Measurements from ENCODE around the gene RER1. TPM values are rescaled to one million over a fixed set of nuclear protein-coding genes. Genes with fewer than 3 reads are reported as not detected.

Gene RER1
- total and polyA plus RNA-seq, 3 experiments from 2014 or later, result 166 to 222 (median 214) TPM

DNA sequence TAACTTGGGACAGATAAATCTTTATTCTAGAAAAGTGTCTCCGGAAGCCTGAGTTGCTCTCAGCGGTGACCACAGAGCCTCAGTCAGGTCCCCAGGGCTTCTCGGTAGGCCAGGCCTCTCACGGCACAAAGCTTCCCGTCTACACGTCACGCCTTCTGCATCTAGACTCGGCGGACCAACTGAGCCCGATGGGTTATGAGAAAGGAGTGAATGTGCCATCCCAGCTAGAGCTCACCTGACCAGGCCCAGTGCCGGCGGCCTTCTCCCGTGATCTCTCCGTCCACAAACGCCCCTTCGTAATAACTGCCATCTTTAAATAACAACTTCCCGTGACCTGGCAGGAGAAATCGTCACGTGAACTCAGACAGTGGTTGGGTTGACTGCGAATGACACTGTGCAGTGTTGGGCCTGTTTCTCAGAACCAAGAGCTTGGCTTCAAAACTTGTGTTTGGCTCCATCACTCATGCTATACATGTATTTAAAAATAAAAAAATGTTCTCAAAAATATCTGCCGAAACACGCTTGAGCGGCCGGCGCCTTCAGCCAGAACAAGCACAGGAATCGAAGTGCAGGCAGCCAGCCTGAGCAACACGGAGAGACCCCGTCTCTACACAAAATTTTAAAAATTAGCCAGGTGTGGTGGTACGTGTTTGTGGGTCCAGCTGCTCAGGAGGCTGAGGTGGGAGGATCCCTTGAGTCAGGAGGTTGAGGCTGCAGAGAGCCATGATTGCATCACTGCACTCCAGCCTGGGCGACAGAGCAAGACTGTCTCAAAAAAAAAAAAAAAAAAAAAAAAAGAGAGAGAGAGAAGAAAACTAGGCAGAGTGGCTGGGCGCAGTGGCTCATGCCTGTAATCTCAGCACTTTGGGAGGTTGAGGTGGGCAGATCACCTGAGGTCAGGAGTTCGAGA is 3.4 kb upstream of the RER1 start:
- peak overlapping the region in 1 of 7 donors; percentile 13 for H3K4me3 Mint-ChIP-seq
- H3K27me3 ChIP-seq (ENCODE audit: insufficient read depth, low read length, poor library complexity, severe bottlenecking), result no peaks in the 10 kb centered on the region
- H3K9me3 Mint-ChIP-seq, result no peaks in the 10 kb centered on the region
- H3K4me1 Mint-ChIP-seq, result peaks cover 14 to 26% (median 16%) of the 10 kb centered on the region in 3 donors
- no peaks in the 10 kb centered on the region for H3K27me3 Mint-ChIP-seq
- H3K36me3 ChIP-seq (ENCODE audit: insufficient read depth, low read length), result no peaks in the 10 kb centered on the region
- H3K4me3 ChIP-seq (ENCODE audit: low read length), result no peak overlapping the region
- H3K4me1 ChIP-seq (ENCODE audit: insufficient read depth, low read length), result peaks cover 19% of the 10 kb centered on the region
- no peak overlapping the region for H3K27ac ChIP-seq (ENCODE audit: low read depth, low read length)
- POLR2A ChIA-PET, result no interaction called here
- DNase-seq, result peak in 1 of 5 donors; percentile 37
- CTCF ChIA-PET, result interaction anchor here (1.0 to 4.6 kb wide), 3 partner anchors 189 to 193 kb away, joined by 4 to 22 read pairs (median 4); partner anchors contain the start of gene FAAP20
- no peak overlapping the region for H3K27ac Mint-ChIP-seq
- H3K36me3 Mint-ChIP-seq, result peaks cover 0 to 12% (median 0%) of the 10 kb centered on the region in 3 donors
- no peaks in the 10 kb centered on the region for H3K9me3 ChIP-seq (ENCODE audit: low read length)

DNA sequence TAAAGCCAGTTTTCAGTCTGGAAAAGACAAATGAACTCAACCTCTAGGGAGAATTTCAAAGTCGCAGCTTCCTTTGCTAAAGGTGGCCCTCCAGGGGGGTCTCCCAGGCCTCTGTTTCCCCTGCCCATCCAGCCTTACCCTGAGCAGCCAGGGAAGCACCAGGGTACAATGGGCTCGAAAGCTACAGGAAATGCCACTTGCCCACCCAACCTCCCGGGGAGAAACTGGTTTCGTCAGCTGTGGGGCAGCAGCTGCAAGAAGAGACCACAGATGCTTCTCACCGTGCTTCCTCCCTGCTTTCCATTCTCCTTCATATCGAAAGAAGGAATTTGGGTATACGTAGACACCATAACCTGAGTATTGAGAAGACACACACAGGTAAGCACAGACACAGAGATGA is 2.0 kb upstream of the RER1 start:
- peak overlapping the region in 6 of 7 donors; percentile 71 to 84 (median 78) for H3K4me3 Mint-ChIP-seq
- H3K27ac Mint-ChIP-seq, result peak overlapping the region in 3 of 8 donors; percentile 22 to 85 (median 75)
- Histone ChIP-seq H3K4me1 (ENCODE audit: insufficient read depth, low read length) (peaks cover 33% of the 10 kb centered on the region), H3K27me3 (ENCODE audit: insufficient read depth, low read length, poor library complexity, severe bottlenecking) (no peaks in the 10 kb centered on the region), H3K27ac (ENCODE audit: low read depth, low read length) (no peak overlapping the region), H3K4me3 (ENCODE audit: low read length) (no peak overlapping the region), H3K36me3 (ENCODE audit: insufficient read depth, low read length) (peaks cover 9% of the 10 kb centered on the region), H3K9me3 (ENCODE audit: low read length) (no peaks in the 10 kb centered on the region)
- H3K27me3 Mint-ChIP-seq, result no peaks in the 10 kb centered on the region
- H3K4me1 Mint-ChIP-seq, result peaks cover 23 to 40% (median 30%) of the 10 kb centered on the region in 3 donors
- CTCF ChIA-PET, result interaction anchor here (2.8 to 4.6 kb wide), 2 partner anchors 8 to 194 kb away, joined by 17 to 22 read pairs; partner anchors contain the start of gene FAAP20
- H3K9me3 Mint-ChIP-seq, result no peaks in the 10 kb centered on the region
- DNase-seq, result peak in 1 of 5 donors; percentile 27
- H3K36me3 Mint-ChIP-seq, result peaks cover 0 to 21% (median 0%) of the 10 kb centered on the region in 3 donors
- POLR2A ChIA-PET, result no interaction called here

DNA sequence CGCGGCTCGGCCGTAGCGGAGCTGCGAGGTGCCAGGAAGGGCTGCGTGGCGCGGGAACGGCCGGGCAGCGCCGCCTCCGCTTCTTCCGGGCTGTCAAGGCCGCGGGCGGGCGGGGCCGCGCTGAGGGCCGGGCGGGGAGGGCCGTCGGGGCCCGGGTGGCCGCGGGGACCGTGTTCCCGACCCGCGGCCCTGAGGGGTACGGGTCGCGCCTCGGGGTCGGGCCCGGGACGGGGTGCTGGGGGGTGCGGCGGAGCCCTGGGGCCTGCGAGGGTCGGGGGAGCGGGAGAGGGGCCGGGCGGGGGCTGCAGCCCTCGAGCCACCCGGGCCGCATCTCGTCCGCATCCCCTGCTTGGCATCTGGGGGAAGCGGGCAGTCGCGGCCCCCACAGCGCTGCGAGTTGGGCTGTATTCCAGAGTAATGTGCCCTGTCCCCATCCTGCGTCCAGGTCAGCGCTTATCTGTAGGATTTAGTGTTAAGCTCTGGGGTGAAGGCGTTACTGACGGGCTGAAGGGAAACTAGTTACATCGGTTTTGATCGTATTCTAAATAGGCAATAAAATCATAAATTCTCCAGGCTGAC is 379 bp downstream of the RER1 start:
- Histone ChIP-seq H3K9me3 (ENCODE audit: low read length) (no peaks in the 10 kb centered on the region), H3K4me3 (ENCODE audit: low read length) (peak overlapping the region; percentile 68), H3K27ac (ENCODE audit: low read depth, low read length) (peak overlapping the region; percentile 79), H3K4me1 (ENCODE audit: insufficient read depth, low read length) (peaks cover 34% of the 10 kb centered on the region), H3K36me3 (ENCODE audit: insufficient read depth, low read length) (peaks cover 18% of the 10 kb centered on the region), H3K27me3 (ENCODE audit: insufficient read depth, low read length, poor library complexity, severe bottlenecking) (no peaks in the 10 kb centered on the region)
- peaks cover 28 to 56% (median 40%) of the 10 kb centered on the region in 3 donors for H3K4me1 Mint-ChIP-seq
- H3K9me3 Mint-ChIP-seq, result no peaks in the 10 kb centered on the region
- ChIA-PET POLR2A (interaction anchor here (0.6 to 1.9 kb wide), 13 partner anchors 21 to 203 kb away, joined by 3 to 15 read pairs (median 7); partner anchors contain the start of genes FAAP20, PANK4 and TNFRSF14), CTCF (interaction anchor here (1.0 to 2.8 kb wide), 8 partner anchors 10 to 197 kb away, joined by 3 to 17 read pairs (median 6); partner anchors contain the start of gene FAAP20)
- H3K27me3 Mint-ChIP-seq, result no peaks in the 10 kb centered on the region
- peak in 1 of 5 donors; percentile 4 for DNase-seq
- peak overlapping the region; percentile 80 to 98 (median 92) for H3K27ac Mint-ChIP-seq
- H3K36me3 Mint-ChIP-seq, result peaks cover 0 to 41% (median 2%) of the 10 kb centered on the region in 3 donors
- peak overlapping the region; percentile 87 to 98 (median 90) for H3K4me3 Mint-ChIP-seq

DNA sequence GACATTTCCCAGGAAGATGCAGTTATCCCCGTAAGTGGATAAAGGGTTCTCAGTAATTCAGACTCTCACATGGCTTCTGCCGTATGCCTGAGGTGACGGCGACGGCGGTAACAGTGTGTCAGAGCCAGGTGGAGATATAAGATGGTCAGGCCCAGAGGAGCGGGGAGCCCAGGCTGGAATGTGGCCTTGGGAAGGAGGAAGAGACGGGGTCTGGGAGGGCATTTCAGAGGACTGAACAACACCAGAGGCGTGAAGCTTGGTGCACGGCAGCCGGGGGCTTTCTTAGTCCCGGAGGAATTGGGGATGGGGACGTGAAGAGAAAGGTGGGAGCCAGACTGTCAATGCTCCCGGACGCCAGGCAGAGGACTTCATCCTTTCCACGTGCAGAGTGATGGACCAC is 1.0 kb downstream of the RER1 start:
- H3K4me3 ChIP-seq (ENCODE audit: low read length), result peak overlapping the region; percentile 68
- POLR2A ChIA-PET, result interaction anchor here (1.9 kb wide), 1 partner anchor 164 kb away, joined by 12 read pairs; no protein-coding TSS in a partner anchor
- peak overlapping the region; percentile 79 for H3K27ac ChIP-seq (ENCODE audit: low read depth, low read length)

DNA sequence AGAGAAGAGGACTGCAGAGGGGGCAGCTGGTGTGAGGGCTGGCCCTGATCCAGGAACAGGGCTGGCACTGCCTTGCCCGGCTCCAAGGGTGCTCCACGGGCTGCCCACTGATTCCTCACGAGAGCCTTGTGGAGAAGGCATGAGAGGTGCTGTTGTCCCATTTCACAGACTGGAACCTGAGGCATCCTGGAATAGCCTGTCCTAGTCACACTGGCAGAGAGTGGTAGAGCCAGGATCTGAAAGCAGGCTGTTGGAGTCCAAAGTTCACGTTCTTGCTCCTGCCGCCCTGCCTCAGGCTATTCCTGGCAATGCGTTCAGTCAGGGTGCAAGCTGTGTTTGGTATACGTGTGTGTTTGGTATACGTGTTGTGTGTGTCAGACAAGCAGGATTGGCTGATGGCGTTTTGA is 1.8 kb downstream of the RER1 start:
- Mint-ChIP-seq H3K9me3 (no peaks in the 10 kb centered on the region), H3K27me3 (no peaks in the 10 kb centered on the region), H3K27ac (peak overlapping the region in 7 of 8 donors; percentile 11 to 89 (median 76)), H3K4me3 (peak overlapping the region; percentile 66 to 90 (median 88)), H3K4me1 (peaks cover 28 to 58% (median 43%) of the 10 kb centered on the region in 3 donors), H3K36me3 (peaks cover 0 to 51% (median 2%) of the 10 kb centered on the region in 3 donors)
- H3K9me3 ChIP-seq (ENCODE audit: low read length), result no peaks in the 10 kb centered on the region
- ChIA-PET POLR2A (interaction anchor here (0.7 kb wide), 1 partner anchor 18 kb away, joined by 6 read pairs; the partner anchor contains the start of gene PEX10), CTCF (no interaction called here)
- no peak overlapping the region for H3K27ac ChIP-seq (ENCODE audit: low read depth, low read length)
- no peaks in the 10 kb centered on the region for H3K27me3 ChIP-seq (ENCODE audit: insufficient read depth, low read length, poor library complexity, severe bottlenecking)
- H3K36me3 ChIP-seq (ENCODE audit: insufficient read depth, low read length), result peaks cover 29% of the 10 kb centered on the region
- H3K4me3 ChIP-seq (ENCODE audit: low read length), result no peak overlapping the region
- no peak for DNase-seq
- H3K4me1 ChIP-seq (ENCODE audit: insufficient read depth, low read length), result peaks cover 34% of the 10 kb centered on the region

More for the DNA sequence above, 1.0 kb downstream of the RER1 start:
- CTCF ChIA-PET, result interaction anchor here (1.9 kb wide), 1 partner anchor 197 kb away, joined by 16 read pairs; the partner anchor contains the start of gene FAAP20
- Histone ChIP-seq H3K27me3 (ENCODE audit: insufficient read depth, low read length, poor library complexity, severe bottlenecking) (no peaks in the 10 kb centered on the region), H3K4me1 (ENCODE audit: insufficient read depth, low read length) (peaks cover 34% of the 10 kb centered on the region), H3K36me3 (ENCODE audit: insufficient read depth, low read length) (peaks cover 25% of the 10 kb centered on the region), H3K9me3 (ENCODE audit: low read length) (no peaks in the 10 kb centered on the region)
- no peaks in the 10 kb centered on the region for H3K9me3 Mint-ChIP-seq
- peaks cover 0 to 47% (median 2%) of the 10 kb centered on the region in 3 donors for H3K36me3 Mint-ChIP-seq
- H3K27me3 Mint-ChIP-seq, result no peaks in the 10 kb centered on the region
- no peak for DNase-seq
- H3K27ac Mint-ChIP-seq, result peak overlapping the region in 7 of 8 donors; percentile 78 to 98 (median 92)
- H3K4me1 Mint-ChIP-seq, result peaks cover 28 to 58% (median 43%) of the 10 kb centered on the region in 3 donors
- H3K4me3 Mint-ChIP-seq, result peak overlapping the region; percentile 83 to 91 (median 90)

DNA sequence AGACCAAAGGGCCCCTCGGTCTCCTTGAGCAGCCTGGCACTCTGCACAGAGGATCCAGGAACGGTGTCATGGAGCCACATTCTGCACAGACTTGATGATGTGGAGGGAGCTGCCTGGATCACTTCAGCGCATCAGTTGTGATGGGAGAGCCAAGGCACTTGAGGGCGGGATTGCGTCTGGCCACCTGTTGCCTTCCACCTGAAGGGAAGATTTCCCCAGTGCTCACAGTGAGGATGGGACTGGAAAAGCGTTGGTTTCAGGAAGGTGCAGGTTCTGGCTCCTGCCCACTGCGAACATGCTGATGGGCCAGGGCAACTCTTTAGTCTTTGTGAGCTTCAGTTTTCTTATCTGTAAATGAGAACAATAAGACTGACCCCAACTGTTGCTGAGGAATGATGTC is 2.6 kb downstream of the RER1 start:
- peaks cover 30 to 64% (median 46%) of the 10 kb centered on the region in 3 donors for H3K4me1 Mint-ChIP-seq
- H3K4me3 ChIP-seq (ENCODE audit: low read length), result no peak overlapping the region
- peaks cover 0 to 59% (median 4%) of the 10 kb centered on the region in 3 donors for H3K36me3 Mint-ChIP-seq
- peak overlapping the region in 2 of 7 donors; percentile 18 to 83 for H3K4me3 Mint-ChIP-seq
- peaks cover 35% of the 10 kb centered on the region for H3K36me3 ChIP-seq (ENCODE audit: insufficient read depth, low read length)
- POLR2A ChIA-PET, result interaction anchor here (0.7 kb wide), 1 partner anchor 17 kb away, joined by 6 read pairs; the partner anchor contains the start of gene PEX10
- no peaks in the 10 kb centered on the region for H3K27me3 ChIP-seq (ENCODE audit: insufficient read depth, low read length, poor library complexity, severe bottlenecking)
- H3K9me3 Mint-ChIP-seq, result no peaks in the 10 kb centered on the region
- no peaks in the 10 kb centered on the region for H3K9me3 ChIP-seq (ENCODE audit: low read length)
- CTCF ChIA-PET, result interaction anchor here (1.1 kb wide), 1 partner anchor 199 kb away, joined by 3 read pairs; the partner anchor contains the start of gene FAAP20
- H3K27me3 Mint-ChIP-seq, result no peaks in the 10 kb centered on the region
- peak overlapping the region in 7 of 8 donors; percentile 24 to 93 (median 68) for H3K27ac Mint-ChIP-seq
- H3K27ac ChIP-seq (ENCODE audit: low read depth, low read length), result no peak overlapping the region
- no peak for DNase-seq
- H3K4me1 ChIP-seq (ENCODE audit: insufficient read depth, low read length), result peaks cover 34% of the 10 kb centered on the region

DNA sequence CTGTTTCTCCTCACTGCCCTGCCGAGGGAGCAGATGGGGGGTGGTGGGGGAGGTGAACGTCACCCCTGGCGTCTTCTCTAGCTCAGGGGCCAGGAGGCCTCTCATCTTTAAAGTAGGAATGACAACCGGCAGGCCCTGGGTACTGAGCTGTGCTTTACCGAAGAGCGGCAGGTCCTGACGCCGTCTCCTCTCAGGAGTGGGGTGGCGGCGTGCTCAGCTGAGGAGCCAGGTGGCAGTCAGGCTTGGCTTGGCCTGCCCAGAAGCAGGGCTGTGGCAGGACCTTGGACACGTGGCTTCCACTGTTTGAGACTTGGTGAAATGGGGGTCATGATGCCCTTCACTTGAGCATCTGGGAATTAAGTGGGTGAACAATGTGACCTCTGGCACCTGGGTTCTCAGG is 3.1 kb downstream of the RER1 start:
- Histone ChIP-seq H3K27ac (ENCODE audit: low read depth, low read length) (no peak overlapping the region), H3K4me3 (ENCODE audit: low read length) (no peak overlapping the region), H3K27me3 (ENCODE audit: insufficient read depth, low read length, poor library complexity, severe bottlenecking) (no peaks in the 10 kb centered on the region), H3K4me1 (ENCODE audit: insufficient read depth, low read length) (peaks cover 34% of the 10 kb centered on the region), H3K9me3 (ENCODE audit: low read length) (no peaks in the 10 kb centered on the region), H3K36me3 (ENCODE audit: insufficient read depth, low read length) (peaks cover 40% of the 10 kb centered on the region)
- H3K27me3 Mint-ChIP-seq, result no peaks in the 10 kb centered on the region
- ChIA-PET POLR2A (no interaction called here), CTCF (interaction anchor here (1.1 kb wide), 1 partner anchor 200 kb away, joined by 3 read pairs; the partner anchor contains the start of gene FAAP20)
- H3K9me3 Mint-ChIP-seq, result no peaks in the 10 kb centered on the region
- H3K4me1 Mint-ChIP-seq, result peaks cover 32 to 65% (median 49%) of the 10 kb centered on the region in 3 donors
- peak overlapping the region in 4 of 8 donors; percentile 43 to 93 (median 66) for H3K27ac Mint-ChIP-seq
- peak overlapping the region in 2 of 7 donors; percentile 9 to 54 for H3K4me3 Mint-ChIP-seq
- DNase-seq, result no peak
- peaks cover 0 to 64% (median 7%) of the 10 kb centered on the region in 3 donors for H3K36me3 Mint-ChIP-seq

Measured in CD8-positive, alpha-beta memory T cell (primary cell).